ENCODE measurements around the gene PDZRN3. TPM values are rescaled to one million over a fixed set of nuclear protein-coding genes. Genes with fewer than 3 reads are reported as not detected.

PDZRN3 gene
- total RNA-seq, 1 experiment from 2014 or later = 12.5 TPM

DNA sequence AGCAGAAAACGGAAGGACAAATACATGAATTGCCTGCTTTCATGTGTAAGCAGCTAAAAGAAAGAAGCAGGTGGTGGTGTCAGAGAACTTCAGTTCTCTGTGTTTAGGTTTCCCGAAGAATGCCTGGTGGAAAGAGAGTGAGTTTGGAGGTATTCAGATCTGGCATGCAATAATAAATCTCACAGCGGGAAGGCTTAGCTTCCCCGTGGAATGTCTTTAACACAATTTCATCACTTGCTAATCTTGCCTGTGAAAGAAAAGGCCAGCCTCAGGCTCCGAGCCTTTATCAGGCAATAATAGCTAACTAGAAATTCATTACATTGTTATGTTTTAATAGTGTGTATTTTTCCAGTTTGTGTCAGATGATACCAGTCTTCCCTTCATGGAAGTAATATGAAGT, 220.3 kb downstream of the PDZRN3 start:
- no peaks in the 10 kb centered on the region for H3K4me1 Mint-ChIP-seq (ENCODE audit: low read depth, unreplicated experiment)
- Histone ChIP-seq H3K27me3 (replicated peaks; ENCODE audit: control insufficient read depth, insufficient read depth, low read length) (no peaks in the 10 kb centered on the region), H3K4me3 (ENCODE audit: low read depth, low read length) (no peak overlapping the region), H3K36me3 (ENCODE audit: control insufficient read depth, insufficient read depth, low read length) (no peaks in the 10 kb centered on the region), H3K4me1 (no peaks in the 10 kb centered on the region), H3K9me3 (no peaks in the 10 kb centered on the region)
- H3K9me3 Mint-ChIP-seq (ENCODE audit: unreplicated experiment) = no peaks in the 10 kb centered on the region
- ChIA-PET CTCF (interaction anchor here (0.6 kb wide), 1 partner anchor 153 kb away, joined by 5 read pairs; no protein-coding TSS in a partner anchor), POLR2A (no interaction called here)
- TF ChIP-seq, protein P1, sequence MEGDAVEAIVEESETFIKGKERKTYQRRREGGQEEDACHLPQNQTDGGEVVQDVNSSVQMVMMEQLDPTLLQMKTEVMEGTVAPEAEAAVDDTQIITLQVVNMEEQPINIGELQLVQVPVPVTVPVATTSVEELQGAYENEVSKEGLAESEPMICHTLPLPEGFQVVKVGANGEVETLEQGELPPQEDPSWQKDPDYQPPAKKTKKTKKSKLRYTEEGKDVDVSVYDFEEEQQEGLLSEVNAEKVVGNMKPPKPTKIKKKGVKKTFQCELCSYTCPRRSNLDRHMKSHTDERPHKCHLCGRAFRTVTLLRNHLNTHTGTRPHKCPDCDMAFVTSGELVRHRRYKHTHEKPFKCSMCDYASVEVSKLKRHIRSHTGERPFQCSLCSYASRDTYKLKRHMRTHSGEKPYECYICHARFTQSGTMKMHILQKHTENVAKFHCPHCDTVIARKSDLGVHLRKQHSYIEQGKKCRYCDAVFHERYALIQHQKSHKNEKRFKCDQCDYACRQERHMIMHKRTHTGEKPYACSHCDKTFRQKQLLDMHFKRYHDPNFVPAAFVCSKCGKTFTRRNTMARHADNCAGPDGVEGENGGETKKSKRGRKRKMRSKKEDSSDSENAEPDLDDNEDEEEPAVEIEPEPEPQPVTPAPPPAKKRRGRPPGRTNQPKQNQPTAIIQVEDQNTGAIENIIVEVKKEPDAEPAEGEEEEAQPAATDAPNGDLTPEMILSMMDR (IDR thresholded peaks at IDR 0.05; ENCODE audit: insufficient read depth in 1 of 2, low read depth in 1 of 2, low read length in 1 of 2, severe bottlenecking in 1 of 2, unreplicated experiment in 1 of 2) = no peak
- no peak overlapping the region for H3K27ac Mint-ChIP-seq (ENCODE audit: unreplicated experiment)
- no peaks in the 10 kb centered on the region for H3K27me3 Mint-ChIP-seq (ENCODE audit: insufficient read depth, unreplicated experiment)
- intact Hi-C loops (cut with micrococcal nuclease; ENCODE audit: unreplicated experiment) = no loop called here
- no TSS peak for BruUV-seq (replicated peaks)
- DNase-seq = no peak
- peaks cover 6% of the 10 kb centered on the region for H3K36me3 Mint-ChIP-seq (ENCODE audit: insufficient read depth, unreplicated experiment)
- no peak overlapping the region for H3K4me3 Mint-ChIP-seq (ENCODE audit: unreplicated experiment)

DNA sequence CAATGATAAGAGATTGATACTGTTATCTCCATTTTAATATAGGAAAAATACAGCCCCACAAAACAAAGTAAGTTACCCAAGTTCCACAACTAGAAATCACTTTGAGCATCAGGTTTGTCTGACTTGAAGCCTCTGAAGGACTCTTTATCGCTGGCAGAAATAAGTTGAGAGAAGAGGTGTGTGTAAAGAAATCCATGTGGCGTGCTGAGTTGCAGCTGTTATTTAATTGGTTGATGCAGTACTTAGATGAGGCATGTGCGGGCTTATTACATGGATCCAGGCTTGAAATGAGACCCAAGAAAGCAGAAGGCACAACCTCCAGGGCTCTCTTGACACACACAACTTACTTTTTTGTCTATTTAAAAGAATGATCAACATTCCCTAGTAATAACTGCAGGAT, 221.3 kb downstream of the PDZRN3 start:
- Mint-ChIP-seq H3K27me3 (ENCODE audit: insufficient read depth, unreplicated experiment) (no peaks in the 10 kb centered on the region), H3K4me1 (ENCODE audit: low read depth, unreplicated experiment) (no peaks in the 10 kb centered on the region), H3K27ac (ENCODE audit: unreplicated experiment) (no peak overlapping the region), H3K36me3 (ENCODE audit: insufficient read depth, unreplicated experiment) (peaks cover 6% of the 10 kb centered on the region), H3K4me3 (ENCODE audit: unreplicated experiment) (no peak overlapping the region), H3K9me3 (ENCODE audit: unreplicated experiment) (no peaks in the 10 kb centered on the region)
- POLR2A ChIA-PET = no interaction called here
- H3K4me1 ChIP-seq = no peaks in the 10 kb centered on the region; the same call in 1 of the 2 replicates
- H3K27me3 ChIP-seq (replicated peaks; ENCODE audit: control insufficient read depth, insufficient read depth, low read length) = no peaks in the 10 kb centered on the region
- intact Hi-C loops (cut with micrococcal nuclease; ENCODE audit: unreplicated experiment) = no loop called here
- H3K4me3 ChIP-seq (ENCODE audit: low read depth, low read length) = no peak overlapping the region
- H3K36me3 ChIP-seq (ENCODE audit: control insufficient read depth, insufficient read depth, low read length) = no peaks in the 10 kb centered on the region
- TF ChIP-seq, protein P1 (IDR thresholded peaks at IDR 0.05; ENCODE audit: insufficient read depth in 1 of 2, low read depth in 1 of 2, low read length in 1 of 2, severe bottlenecking in 1 of 2, unreplicated experiment in 1 of 2) = no peak
- no peak for DNase-seq
- no peaks in the 10 kb centered on the region for H3K9me3 ChIP-seq
- CTCF ChIA-PET = no interaction called here
- no TSS peak for BruUV-seq (replicated peaks)

DNA sequence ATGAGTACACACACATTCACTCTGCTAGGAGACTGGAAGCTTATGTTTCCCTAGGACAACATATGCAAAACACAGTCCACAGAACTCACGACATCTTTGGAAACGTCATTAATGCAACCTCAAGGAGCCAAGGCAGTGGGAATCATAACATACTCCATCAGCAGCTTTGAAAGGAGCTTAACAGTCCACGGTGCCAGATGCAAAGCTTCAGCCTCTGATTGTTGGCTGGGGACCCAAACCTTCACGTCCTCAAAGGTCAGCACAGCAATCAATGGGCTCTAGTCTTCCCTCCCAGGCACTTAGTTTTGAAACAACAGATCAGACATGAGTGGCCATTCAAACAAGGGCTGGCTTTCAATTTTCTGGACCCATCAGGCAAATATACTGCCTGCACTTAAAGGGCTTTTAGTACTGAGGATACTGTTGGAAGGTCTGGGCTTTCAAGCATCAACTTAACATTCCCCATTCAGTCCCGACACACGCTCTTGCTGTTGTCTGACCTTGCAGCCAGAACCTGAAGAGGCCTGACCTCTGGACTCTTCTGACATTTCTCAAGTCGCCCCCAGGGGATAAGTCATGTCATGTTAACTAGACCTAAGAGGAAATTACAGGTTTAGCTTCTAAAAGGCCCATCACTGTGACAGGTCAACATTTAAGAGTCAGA, 223.0 kb downstream of the PDZRN3 start:
- Histone ChIP-seq H3K4me1 (no peaks in the 10 kb centered on the region; the same call in 1 of the 2 replicates), H3K27me3 (replicated peaks; ENCODE audit: control insufficient read depth, insufficient read depth, low read length) (no peaks in the 10 kb centered on the region), H3K9me3 (no peaks in the 10 kb centered on the region), H3K36me3 (ENCODE audit: control insufficient read depth, insufficient read depth, low read length) (no peaks in the 10 kb centered on the region), H3K4me3 (ENCODE audit: low read depth, low read length) (no peak overlapping the region)
- Mint-ChIP-seq H3K36me3 (ENCODE audit: insufficient read depth, unreplicated experiment) (peaks cover 6% of the 10 kb centered on the region), H3K4me1 (ENCODE audit: low read depth, unreplicated experiment) (no peaks in the 10 kb centered on the region), H3K9me3 (ENCODE audit: unreplicated experiment) (no peaks in the 10 kb centered on the region), H3K27me3 (ENCODE audit: insufficient read depth, unreplicated experiment) (no peaks in the 10 kb centered on the region), H3K27ac (ENCODE audit: unreplicated experiment) (no peak overlapping the region), H3K4me3 (ENCODE audit: unreplicated experiment) (no peak overlapping the region)
- CTCF ChIA-PET = no interaction called here
- peak; percentile 26 to 45 for DNase-seq
- no TSS peak for BruUV-seq (replicated peaks)
- TF ChIP-seq, protein P1 (IDR thresholded peaks at IDR 0.05; ENCODE audit: insufficient read depth in 1 of 2, low read depth in 1 of 2, low read length in 1 of 2, severe bottlenecking in 1 of 2, unreplicated experiment in 1 of 2) = no peak
- POLR2A ChIA-PET = no interaction called here
- intact Hi-C loops (cut with micrococcal nuclease; ENCODE audit: unreplicated experiment) = no loop called here
